MM.1S (cell line): ENCODE measurements around the gene CSF3R.

ENCODE experiments used
- EZH2 ChIP-seq: fragments of 300-600 bp; sonication (generic); optimal IDR thresholded peaks from 2 replicates; pipeline ENCODE3; 2017; ENCODE audit warnings: low read depth, mild to moderate bottlenecking, antibody characterized with exemption, low read length, mixed read lengths
- TF ChIP-seq, protein P1 (sequence below): fragments of 300-600 bp; sonication (generic); IDR thresholded peaks from 2 replicates; pipeline ENCODE4 v1.5.1; 2016; ENCODE audit warnings: antibody characterized with exemption, low read length, mixed read lengths

DNA sequence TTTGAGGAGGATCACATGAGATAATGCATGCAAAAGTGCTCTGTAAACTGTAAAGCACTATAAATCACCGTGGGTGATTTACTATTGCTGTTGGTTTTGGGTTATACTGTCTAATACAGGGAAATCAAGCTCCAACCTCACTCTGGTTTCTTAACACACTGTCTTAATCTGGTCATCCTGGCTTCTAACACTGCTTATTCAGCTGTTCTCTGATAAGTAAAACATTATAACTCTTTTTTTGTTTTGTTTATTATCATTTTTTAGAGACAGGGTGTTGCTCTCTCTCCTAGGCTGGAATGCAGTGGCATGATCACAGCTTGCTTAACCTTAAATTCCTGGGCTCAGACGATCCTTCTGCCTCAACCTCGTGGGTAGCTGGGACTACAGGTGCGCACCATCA, 63.1 kb downstream of the CSF3R start:
- TF ChIP-seq, protein P1, sequence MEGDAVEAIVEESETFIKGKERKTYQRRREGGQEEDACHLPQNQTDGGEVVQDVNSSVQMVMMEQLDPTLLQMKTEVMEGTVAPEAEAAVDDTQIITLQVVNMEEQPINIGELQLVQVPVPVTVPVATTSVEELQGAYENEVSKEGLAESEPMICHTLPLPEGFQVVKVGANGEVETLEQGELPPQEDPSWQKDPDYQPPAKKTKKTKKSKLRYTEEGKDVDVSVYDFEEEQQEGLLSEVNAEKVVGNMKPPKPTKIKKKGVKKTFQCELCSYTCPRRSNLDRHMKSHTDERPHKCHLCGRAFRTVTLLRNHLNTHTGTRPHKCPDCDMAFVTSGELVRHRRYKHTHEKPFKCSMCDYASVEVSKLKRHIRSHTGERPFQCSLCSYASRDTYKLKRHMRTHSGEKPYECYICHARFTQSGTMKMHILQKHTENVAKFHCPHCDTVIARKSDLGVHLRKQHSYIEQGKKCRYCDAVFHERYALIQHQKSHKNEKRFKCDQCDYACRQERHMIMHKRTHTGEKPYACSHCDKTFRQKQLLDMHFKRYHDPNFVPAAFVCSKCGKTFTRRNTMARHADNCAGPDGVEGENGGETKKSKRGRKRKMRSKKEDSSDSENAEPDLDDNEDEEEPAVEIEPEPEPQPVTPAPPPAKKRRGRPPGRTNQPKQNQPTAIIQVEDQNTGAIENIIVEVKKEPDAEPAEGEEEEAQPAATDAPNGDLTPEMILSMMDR = no peak
- no peak for TF ChIP-seq EZH2
